BE2C (cell line): Measurements from ENCODE around the gene NDUFAF2.

Source experiments
- DNase-seq: peaks from one replicate; pipeline ENCODE4 v3.0.0-alpha.2; 2020
- H3K27me3 ChIP-seq: fragments of 250-450 bp; sonication (Bioruptor Pico); 2 replicates; pipeline ENCODE4 v1.5.1; 2020; ENCODE audit warnings: mild to moderate bottlenecking
- H3K36me3 ChIP-seq: fragments of 250-450 bp; sonication (Bioruptor Pico); 2 replicates; pipeline ENCODE4 v1.5.1; 2020; ENCODE audit warnings: mild to moderate bottlenecking
- H3K4me1 ChIP-seq: fragments of 250-450 bp; sonication (Bioruptor Pico); 2 replicates; pipeline ENCODE4 v1.5.1; 2020
- H3K4me3 ChIP-seq: 2 replicates; pipeline ENCODE4 v1.5.1; 2011; ENCODE audit warnings: low read depth, low read length
- H3K9me3 ChIP-seq: fragments of 250-450 bp; sonication (Bioruptor Pico); 2 replicates; pipeline ENCODE4 v1.5.1; 2020
- CTCF ChIP-seq: IDR thresholded peaks from 2 replicates; pipeline ENCODE4 v1.5.1; 2012; ENCODE audit warnings: mild to moderate bottlenecking, low read depth, low read length

Gene NDUFAF2

GRCh38 chr5:61139931-61140330 lies 194.9 kb downstream of the NDUFAF2 start:
- DNase-seq, result no peak
- H3K4me1 ChIP-seq, result no peaks in the 10 kb centered on the region; the same call in 1 of the 2 replicates
- H3K36me3 ChIP-seq, result no peaks in the 10 kb centered on the region
- no peaks in the 10 kb centered on the region for H3K27me3 ChIP-seq
- H3K9me3 ChIP-seq, result no peaks in the 10 kb centered on the region
- no peak overlapping the region for H3K4me3 ChIP-seq
- TF ChIP-seq CTCF, result no peak

- no peaks in the 10 kb centered on the region for H3K27me3 ChIP-seq
- TF ChIP-seq CTCF, result no peak
- no peaks in the 10 kb centered on the region; the same call in 1 of the 2 replicates for H3K4me1 ChIP-seq
- no peak overlapping the region for H3K4me3 ChIP-seq
- no peak for DNase-seq
- no peaks in the 10 kb centered on the region for H3K36me3 ChIP-seq
- no peaks in the 10 kb centered on the region for H3K9me3 ChIP-seq
Measured at GRCh38 chr5:61141801-61142200, 196.8 kb downstream of the NDUFAF2 start.

GRCh38 chr5:61142391-61142790 lies 197.4 kb downstream of the NDUFAF2 start:
- no peaks in the 10 kb centered on the region for H3K27me3 ChIP-seq
- no peak for DNase-seq
- H3K9me3 ChIP-seq, result no peaks in the 10 kb centered on the region
- no peak overlapping the region for H3K4me3 ChIP-seq
- no peaks in the 10 kb centered on the region; the same call in 1 of the 2 replicates for H3K4me1 ChIP-seq
- no peaks in the 10 kb centered on the region for H3K36me3 ChIP-seq
- TF ChIP-seq CTCF, result no peak

GRCh38 chr5:61142811-61143210 lies 197.8 kb downstream of the NDUFAF2 start:
- H3K27me3 ChIP-seq, result no peaks in the 10 kb centered on the region
- DNase-seq, result no peak
- H3K36me3 ChIP-seq, result no peaks in the 10 kb centered on the region
- H3K4me1 ChIP-seq, result no peaks in the 10 kb centered on the region; the same call in 1 of the 2 replicates
- no peaks in the 10 kb centered on the region for H3K9me3 ChIP-seq
- no peak overlapping the region for H3K4me3 ChIP-seq
- no peak for TF ChIP-seq CTCF

GRCh38 chr5:61148515-61148914 lies 203.5 kb downstream of the NDUFAF2 start:
- Histone ChIP-seq H3K36me3 (no peaks in the 10 kb centered on the region), H3K9me3 (no peaks in the 10 kb centered on the region), H3K4me1 (no peaks in the 10 kb centered on the region), H3K27me3 (no peaks in the 10 kb centered on the region), H3K4me3 (no peak overlapping the region)
- DNase-seq, result no peak
- TF ChIP-seq CTCF, result no peak

GRCh38 chr5:61151893-61152292 lies 206.9 kb downstream of the NDUFAF2 start:
- no peaks in the 10 kb centered on the region for H3K27me3 ChIP-seq
- no peaks in the 10 kb centered on the region; the same call in 1 of the 2 replicates for H3K36me3 ChIP-seq
- no peaks in the 10 kb centered on the region for H3K9me3 ChIP-seq
- no peak for DNase-seq
- no peaks in the 10 kb centered on the region for H3K4me1 ChIP-seq
- no peak for TF ChIP-seq CTCF
- H3K4me3 ChIP-seq, result no peak overlapping the region
